IPS-NIHi7 (cell line): ENCODE measurements around the gene HEXD.

Experiments used
- DNase-seq: peaks from one replicate; pipeline ENCODE4 v3.0.0; 2012; ENCODE audit warnings: mixed read lengths; ENCODE audit errors: extremely low spot score

HEXD gene

GRCh38 chr17:82489851-82490511 lies 71.8 kb downstream of the HEXD start:
- DNase-seq: no peak

- DNase-seq: no peak
Observed at GRCh38 chr17:82490512-82491195, 72.5 kb downstream of the HEXD start.

GRCh38 chr17:82491196-82491530 lies 73.0 kb downstream of the HEXD start:
- DNase-seq: no peak

- DNase-seq: no peak
Observed at GRCh38 chr17:82491533-82491932, 73.4 kb downstream of the HEXD start.
